H9 (cell line): Measurements from ENCODE around the gene FIBP. TPM values are rescaled to one million over a fixed set of nuclear protein-coding genes. Genes with fewer than 3 reads are reported as not detected.

Source experiments
- DNase-seq: peaks from one replicate; pipeline ENCODE4 v3.0.0-alpha.2; 2017
- H2AFZ ChIP-seq: one replicate; pipeline ENCODE4 v1.6.1; 2013; ENCODE audit warnings: mild to moderate bottlenecking, low read length, control low read depth, moderate library complexity
- H2AK5ac ChIP-seq: 2 replicates; pipeline ENCODE4 v1.6.1; 2013; ENCODE audit warnings: low read length, control low read depth, mixed read lengths; ENCODE audit not compliant: insufficient read length
- H2BK120ac ChIP-seq: one replicate; pipeline ENCODE4 v1.6.1; 2013; ENCODE audit warnings: low read depth, mild to moderate bottlenecking, low read length, control low read depth, inconsistent platforms; ENCODE audit not compliant: poor library complexity, severe bottlenecking
- H2BK12ac ChIP-seq: 2 replicates; pipeline ENCODE4 v1.6.1; 2013; ENCODE audit warnings: low read length, control low read depth, mixed read lengths, low read depth; ENCODE audit not compliant: insufficient read length
- H2BK15ac ChIP-seq: 2 replicates; pipeline ENCODE4 v1.6.1; 2013; ENCODE audit warnings: low read depth, low read length, control low read depth
- H2BK20ac ChIP-seq: one replicate; pipeline ENCODE4 v1.6.1; 2013; ENCODE audit warnings: low read depth, mild to moderate bottlenecking, low read length, control low read depth, inconsistent platforms; ENCODE audit not compliant: poor library complexity, severe bottlenecking
- H2BK5ac ChIP-seq: 2 replicates; pipeline ENCODE4 v1.6.1; 2013; ENCODE audit warnings: low read length, control low read depth, mixed read lengths; ENCODE audit not compliant: insufficient read length
- H3K14ac ChIP-seq: 2 replicates; pipeline ENCODE4 v1.6.1; 2013; ENCODE audit warnings: low read length, control low read depth; ENCODE audit not compliant: insufficient read depth
- H3K18ac ChIP-seq: 2 replicates; pipeline ENCODE4 v1.6.1; 2013; ENCODE audit warnings: low read depth, mild to moderate bottlenecking, mixed read lengths, low read length, control low read depth; ENCODE audit not compliant: insufficient read length
- H3K23ac ChIP-seq: 2 replicates; pipeline ENCODE4 v1.6.1; 2013; ENCODE audit warnings: low read length, control low read depth, mixed read lengths, low read depth; ENCODE audit not compliant: insufficient read length
- H3K23me2 ChIP-seq: 2 replicates; pipeline ENCODE4 v1.6.1; 2013; ENCODE audit warnings: low read depth, mild to moderate bottlenecking, mixed read lengths, low read length, control low read depth; ENCODE audit not compliant: insufficient read length, poor library complexity, severe bottlenecking
- H3K27ac ChIP-seq: 2 replicates; pipeline ENCODE4 v1.5.1; 2013; ENCODE audit warnings: low read length, control low read depth, mixed read lengths, low read depth; ENCODE audit not compliant: insufficient read length
- H3K27me3 ChIP-seq: 2 replicates; pipeline ENCODE4 v1.6.1; 2013; ENCODE audit warnings: low read length, control low read depth, inconsistent platforms; ENCODE audit not compliant: insufficient read depth
- H3K4ac ChIP-seq: 2 replicates; pipeline ENCODE4 v1.6.1; 2013; ENCODE audit warnings: low read depth, mild to moderate bottlenecking, control low read depth, inconsistent platforms, low read length, moderate library complexity
- H3K4me1 ChIP-seq: 2 replicates; pipeline ENCODE4 v1.6.1; 2013; ENCODE audit warnings: low read length, control low read depth, inconsistent platforms; ENCODE audit not compliant: insufficient read depth
- H3K4me2 ChIP-seq: 2 replicates; pipeline ENCODE4 v1.6.1; 2013; ENCODE audit warnings: low read length, control low read depth, mixed read lengths; ENCODE audit not compliant: insufficient read length, insufficient read depth
- H3K56ac ChIP-seq: 2 replicates; pipeline ENCODE4 v1.6.1; 2013; ENCODE audit warnings: low read depth, mild to moderate bottlenecking, mixed read lengths, low read length, control low read depth; ENCODE audit not compliant: insufficient read length
- H3K79me1 ChIP-seq: 2 replicates; pipeline ENCODE4 v1.6.1; 2013; ENCODE audit warnings: low read depth, mild to moderate bottlenecking, moderate library complexity, low read length, control low read depth, inconsistent platforms; ENCODE audit not compliant: insufficient read depth, poor library complexity, severe bottlenecking
- H3K79me2 ChIP-seq: 2 replicates; pipeline ENCODE4 v1.6.1; 2013; ENCODE audit warnings: low read length, control low read depth, inconsistent platforms; ENCODE audit not compliant: insufficient read depth
- H3K9ac ChIP-seq: 2 replicates; pipeline ENCODE4 v1.6.1; 2013; ENCODE audit warnings: low read length, control low read depth, mixed read lengths; ENCODE audit not compliant: insufficient read length; ENCODE audit errors: extremely low read depth
- H3K9me3 ChIP-seq: one replicate; pipeline ENCODE4 v1.6.1; 2013; ENCODE audit warnings: low read depth, low read length, inconsistent platforms; ENCODE audit not compliant: control insufficient read depth
- H3T11ph ChIP-seq: one replicate; pipeline ENCODE4 v1.6.1; 2013; ENCODE audit warnings: mild to moderate bottlenecking, low read length, control low read depth, inconsistent platforms
- H4K20me1 ChIP-seq: one replicate; pipeline ENCODE4 v1.6.1; 2013; ENCODE audit not compliant: control insufficient read depth, insufficient read length, insufficient read depth
- H4K5ac ChIP-seq: 2 replicates; pipeline ENCODE4 v1.6.1; 2013; ENCODE audit warnings: low read depth, mild to moderate bottlenecking, mixed read lengths, low read length, control low read depth; ENCODE audit not compliant: insufficient read length
- H4K8ac ChIP-seq: replicated peaks from 2 replicates; pipeline ENCODE4 v1.6.1; 2013; ENCODE audit warnings: low read length, control low read depth, mixed read lengths, low read depth; ENCODE audit not compliant: insufficient read length
- H4K91ac ChIP-seq: 2 replicates; pipeline ENCODE4 v1.6.1; 2013; ENCODE audit warnings: low read depth, mild to moderate bottlenecking, moderate library complexity, mixed read lengths, low read length, control low read depth; ENCODE audit not compliant: insufficient read length
- H3K27ac Mint-ChIP-seq, 3 experiments: 2 replicates in 2 of 3; 3 replicates in 1 of 3; pipeline ENCODE4 v1.8.0; 2020 to 2021; ENCODE audit warnings: mixed read lengths in 3 of 3, mild to moderate bottlenecking in 1 of 3, moderate library complexity in 1 of 3
- H3K27me3 Mint-ChIP-seq: 2 replicates; pipeline ENCODE4 v1.8.0; 2021; ENCODE audit warnings: low read depth, mild to moderate bottlenecking, moderate library complexity, mixed read lengths
- H3K36me3 Mint-ChIP-seq, 3 experiments: 2 replicates in 2 of 3; 3 replicates in 1 of 3; pipeline ENCODE4 v1.8.0; 2020 to 2021; ENCODE audit warnings: low read depth in 3 of 3, mixed read lengths in 3 of 3; ENCODE audit not compliant: insufficient read depth in 1 of 3
- H3K4me1 Mint-ChIP-seq, 2 experiments: 2 replicates each; pipeline ENCODE4 v1.8.0; 2020; ENCODE audit warnings: mixed read lengths in 2 of 2
- H3K4me3 Mint-ChIP-seq, 2 experiments: 2 replicates in 1 of 2; 3 replicates in 1 of 2; pipeline ENCODE4 v1.8.0; 2020 to 2021; ENCODE audit warnings: mild to moderate bottlenecking in 2 of 2, mixed read lengths in 2 of 2, moderate library complexity in 1 of 2
- H3K9me3 Mint-ChIP-seq, 2 experiments: 2 replicates in 1 of 2; 3 replicates in 1 of 2; pipeline ENCODE4 v1.8.0; 2020; ENCODE audit warnings: mild to moderate bottlenecking in 2 of 2, mixed read lengths in 2 of 2, moderate library complexity in 1 of 2
- WGBS: extraction: QIAGEN DNeasy Blood & Tissue Kit; methylation state at CpG from one replicate; pipeline ENCODE4 v1.1.7; 2013; ENCODE audit warnings: missing lambda C conversion rate, low lambda C conversion rate, mixed read lengths; ENCODE audit not compliant: insufficient read length; ENCODE audit errors: extremely low coverage; 5-methylcytosine and 5-hydroxymethylcytosine counted together
- total RNA-seq: library from RNA; stranded (reverse); gene quantifications from 2 replicates; pipeline ENCODE4 v1.2.1, GENCODE V29; 2021
- TF ChIP-seq, protein P1 (sequence below): fragments of 200-600 bp; sonication (generic); conservative IDR thresholded peaks from 3 replicates; pipeline ENCODE4 v1.8.0; 2021; ENCODE audit warnings: antibody characterized with exemption, mild to moderate bottlenecking

The FIBP gene
- total RNA-seq, 1 experiment from 2014 or later = 87.0 TPM

- Histone ChIP-seq H3K23ac (no peak overlapping the region), H4K5ac (no peak overlapping the region), H4K91ac (no peak overlapping the region), H2AFZ (no peak overlapping the region), H2BK12ac (no peak overlapping the region), H4K8ac (no peak overlapping the region), H3K23me2 (peaks cover 9% of the 10 kb centered on the region), H3K79me2 (no peaks in the 10 kb centered on the region), H2BK5ac (no peak overlapping the region), H3T11ph (no peak overlapping the region), H4K20me1 (no peaks in the 10 kb centered on the region), H3K18ac (peak overlapping the region; percentile 48), H3K79me1 (no peaks in the 10 kb centered on the region), H3K27me3 (peaks cover 17% of the 10 kb centered on the region; the same call in 1 of the 2 replicates), H3K9ac (no peak overlapping the region), H2BK120ac (no peak overlapping the region), H2BK15ac (no peak overlapping the region), H2BK20ac (no peak overlapping the region), H2AK5ac (no peak overlapping the region), H3K14ac (0 out of 2 replicates have a peak overlapping the region, but pooled peaks have one; percentile 31), H3K4me1 (no peaks in the 10 kb centered on the region), H3K9me3 (no peaks in the 10 kb centered on the region), H3K4ac (no peak overlapping the region), H3K56ac (no peak overlapping the region), H3K4me2 (peak overlapping the region; percentile 86), H3K27ac (no peak overlapping the region)
- DNase-seq = no peak
- Mint-ChIP-seq H3K27ac (peak overlapping the region in 1 of 3 experiments; percentile 68; a peak in 1 of 7 replicates), H3K9me3 (no peaks in the 10 kb centered on the region; a peak in 1 of 5 replicates), H3K4me1 (peaks cover 17 to 20% of the 10 kb centered on the region in 2 experiments), H3K4me3 (peak overlapping the region; percentile 77 to 78), H3K27me3 (peaks cover 62% of the 10 kb centered on the region), H3K36me3 (peaks cover 0 to 26% (median 0%) of the 10 kb centered on the region in 3 experiments; a peak in 2 of 7 replicates)
- no CpG with 5 or more reads among the region's 28 CpGs for WGBS
- TF ChIP-seq, protein P1, sequence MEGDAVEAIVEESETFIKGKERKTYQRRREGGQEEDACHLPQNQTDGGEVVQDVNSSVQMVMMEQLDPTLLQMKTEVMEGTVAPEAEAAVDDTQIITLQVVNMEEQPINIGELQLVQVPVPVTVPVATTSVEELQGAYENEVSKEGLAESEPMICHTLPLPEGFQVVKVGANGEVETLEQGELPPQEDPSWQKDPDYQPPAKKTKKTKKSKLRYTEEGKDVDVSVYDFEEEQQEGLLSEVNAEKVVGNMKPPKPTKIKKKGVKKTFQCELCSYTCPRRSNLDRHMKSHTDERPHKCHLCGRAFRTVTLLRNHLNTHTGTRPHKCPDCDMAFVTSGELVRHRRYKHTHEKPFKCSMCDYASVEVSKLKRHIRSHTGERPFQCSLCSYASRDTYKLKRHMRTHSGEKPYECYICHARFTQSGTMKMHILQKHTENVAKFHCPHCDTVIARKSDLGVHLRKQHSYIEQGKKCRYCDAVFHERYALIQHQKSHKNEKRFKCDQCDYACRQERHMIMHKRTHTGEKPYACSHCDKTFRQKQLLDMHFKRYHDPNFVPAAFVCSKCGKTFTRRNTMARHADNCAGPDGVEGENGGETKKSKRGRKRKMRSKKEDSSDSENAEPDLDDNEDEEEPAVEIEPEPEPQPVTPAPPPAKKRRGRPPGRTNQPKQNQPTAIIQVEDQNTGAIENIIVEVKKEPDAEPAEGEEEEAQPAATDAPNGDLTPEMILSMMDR = no peak
Measured at GRCh38 chr11:65898656-65899355, 10.5 kb upstream of the FIBP start.
